H1 (cell line): ENCODE results near the gene ICA1. TPM values are rescaled to one million over a fixed set of nuclear protein-coding genes. Genes with fewer than 3 reads are reported as not detected.

Experiments used
- CTCF ChIA-PET: fragments of 300-600 bp; sonication (Branson Sonifier 250); formaldehyde crosslinking; loops from one replicate; lab custom pipeline; 2021; ENCODE audit not compliant: partially characterized antibody; lab: Charles Lee
- POLR2A ChIA-PET: fragments of 300-600 bp; sonication (Branson Sonifier 250); formaldehyde crosslinking; loops from one replicate; lab custom pipeline; 2021; ENCODE audit warnings: inconsistent platforms; ENCODE audit not compliant: partially characterized antibody; lab: Charles Lee
- DNase-seq, 2 experiments: peaks; one replicate each; pipeline versions ENCODE4 v3.0.0 to v3.0.0-alpha.2; 2010 to 2022; ENCODE audit warnings: low spot score in 2 of 2, low read depth in 1 of 2, mixed read lengths in 1 of 2
- FAIRE-seq: peaks from 2 replicates; lab custom pipeline; 2011; peaks lifted over from hg19 to GRCh38; lab: Jason Lieb, UNC
- H2AFZ ChIP-seq: 2 replicates; pipeline ENCODE4 v1.8.1; 2012; ENCODE audit warnings: low read length, inconsistent platforms
- H2AK5ac ChIP-seq: 2 replicates; pipeline ENCODE4 v1.6.1; 2013; ENCODE audit warnings: low read depth, low read length
- H2BK120ac ChIP-seq: replicated peaks from 2 replicates; pipeline ENCODE3; 2013; ENCODE audit warnings: low read depth, low read length, inconsistent platforms
- H2BK12ac ChIP-seq: 2 replicates; pipeline ENCODE4 v1.6.1; 2013; ENCODE audit warnings: low read depth, low read length
- H2BK15ac ChIP-seq: 2 replicates; pipeline ENCODE4 v1.6.1; 2013; ENCODE audit warnings: low read length
- H2BK20ac ChIP-seq: 2 replicates; pipeline ENCODE4 v1.6.1; 2013; ENCODE audit warnings: low read length
- H2BK5ac ChIP-seq: 2 replicates; pipeline ENCODE4 v1.6.1; 2013; ENCODE audit warnings: low read depth, low read length
- H3K14ac ChIP-seq: 2 replicates; pipeline ENCODE4 v1.6.1; 2013; ENCODE audit warnings: inconsistent platforms; ENCODE audit not compliant: insufficient read length
- H3K18ac ChIP-seq: 2 replicates; pipeline ENCODE4 v1.6.1; 2013; ENCODE audit warnings: low read length; ENCODE audit errors: extremely low read depth
- H3K23ac ChIP-seq: 2 replicates; pipeline ENCODE4 v1.6.1; 2013; ENCODE audit warnings: inconsistent platforms; ENCODE audit not compliant: insufficient read length
- H3K23me2 ChIP-seq: 2 replicates; pipeline ENCODE4 v1.6.1; 2013; ENCODE audit warnings: low read depth, low read length
- H3K27ac ChIP-seq: 2 replicates; pipeline ENCODE4 v1.6.1; 2011; ENCODE audit warnings: low read depth, low read length, inconsistent platforms
- H3K27me3 ChIP-seq, 4 experiments: replicated peaks in 1 of 4; 1 replicate in 1 of 4; 2 replicates in 3 of 4; pipeline versions ENCODE4 v1.6.1 to v1.8.1; 2011 to 2013; ENCODE audit warnings: low read length in 3 of 4, mild to moderate bottlenecking in 3 of 4, inconsistent platforms in 2 of 4, mixed read lengths in 2 of 4, moderate library complexity in 1 of 4; ENCODE audit not compliant: control insufficient read depth in 3 of 4, insufficient read depth in 3 of 4; ENCODE audit errors: extremely low read depth in 1 of 4
- H3K36me3 ChIP-seq, 4 experiments: 2 replicates each; pipeline versions ENCODE4 v1.6.1 to v1.8.1; 2011 to 2013; ENCODE audit warnings: mild to moderate bottlenecking in 4 of 4, low read length in 3 of 4, moderate library complexity in 2 of 4, control low read depth in 1 of 4, inconsistent platforms in 1 of 4; ENCODE audit not compliant: insufficient read depth in 4 of 4, control insufficient read depth in 2 of 4
- H3K4ac ChIP-seq: replicated peaks from 2 replicates; pipeline ENCODE3; 2013; ENCODE audit warnings: low read length, low read depth, mixed read lengths, inconsistent platforms; ENCODE audit not compliant: insufficient read length
- H3K4me1 ChIP-seq, 4 experiments: replicated peaks in 1 of 4; 1 replicate in 1 of 4; 2 replicates in 3 of 4; pipeline versions ENCODE4 v1.6.1 to v1.8.1; 2011 to 2013; ENCODE audit warnings: low read length in 3 of 4, inconsistent platforms in 2 of 4, mixed read lengths in 1 of 4; ENCODE audit not compliant: insufficient read depth in 4 of 4, control insufficient read depth in 3 of 4
- H3K4me2 ChIP-seq, 2 experiments: 2 replicates each; pipeline versions ENCODE4 v1.6.1 to v1.8.1; 2011 to 2013; ENCODE audit warnings: low read depth in 2 of 2, low read length in 2 of 2, control low read depth in 1 of 2, inconsistent platforms in 1 of 2, mild to moderate bottlenecking in 1 of 2; ENCODE audit not compliant: insufficient read depth in 1 of 2
- H3K4me3 ChIP-seq, 4 experiments: fragments of 200-600, 300-600 bp in 1 of 4; sonication (generic), shearing (Covaris generic), sonication (Bioruptor Twin) in 1 of 4; 2 replicates each; pipeline versions ENCODE4 v1.5.1 to v1.8.1; 2011 to 2016; ENCODE audit warnings: low read length in 4 of 4, low read depth in 3 of 4, control low read depth in 2 of 4, inconsistent platforms in 2 of 4, mild to moderate bottlenecking in 2 of 4, mixed read lengths in 1 of 4, moderate library complexity in 1 of 4; ENCODE audit not compliant: insufficient read depth in 2 of 4; ENCODE audit errors: extremely low read depth in 1 of 4
- H3K56ac ChIP-seq: replicated peaks from 2 replicates; pipeline ENCODE3; 2013; ENCODE audit warnings: low read depth, mild to moderate bottlenecking, mixed read lengths, low read length, inconsistent platforms; ENCODE audit not compliant: insufficient read length
- H3K79me1 ChIP-seq: 2 replicates; pipeline ENCODE4 v1.6.1; 2013; ENCODE audit warnings: low read depth, low read length, control low read depth
- H3K79me2 ChIP-seq, 2 experiments: 2 replicates each; pipeline versions ENCODE4 v1.6.1 to v1.8.1; 2012 to 2013; ENCODE audit warnings: low read length in 2 of 2, mild to moderate bottlenecking in 2 of 2, inconsistent platforms in 1 of 2; ENCODE audit not compliant: insufficient read depth in 2 of 2, control insufficient read depth in 1 of 2
- H3K9ac ChIP-seq, 4 experiments: replicated peaks in 1 of 4; 1 replicate in 1 of 4; 2 replicates in 3 of 4; pipeline versions ENCODE4 v1.6.1 to v1.8.1; 2011 to 2013; ENCODE audit warnings: low read depth in 3 of 4, low read length in 3 of 4, control low read depth in 2 of 4, mild to moderate bottlenecking in 2 of 4, moderate library complexity in 2 of 4, inconsistent platforms in 1 of 4; ENCODE audit errors: extremely low read depth in 1 of 4
- H3K9me3 ChIP-seq, 2 experiments: 2 replicates each; pipeline versions ENCODE4 v1.6.1 to v1.8.1; 2012 to 2013; ENCODE audit warnings: mild to moderate bottlenecking in 2 of 2, moderate library complexity in 2 of 2, control low read depth in 1 of 2, inconsistent platforms in 1 of 2, low read depth in 1 of 2, low read length in 1 of 2, mixed read lengths in 1 of 2; ENCODE audit not compliant: insufficient read depth in 2 of 2
- H4K20me1 ChIP-seq, 2 experiments: replicated peaks in 1 of 2; 2 replicates each; pipeline versions ENCODE3 to v1.8.1; 2011 to 2013; ENCODE audit warnings: inconsistent platforms in 2 of 2, low read length in 2 of 2, mild to moderate bottlenecking in 1 of 2; ENCODE audit not compliant: insufficient read depth in 2 of 2, control insufficient read depth in 1 of 2
- H4K5ac ChIP-seq: 2 replicates; pipeline ENCODE4 v1.6.1; 2013; ENCODE audit warnings: low read length, low read depth, mixed read lengths, inconsistent platforms; ENCODE audit not compliant: insufficient read length
- H4K8ac ChIP-seq: 2 replicates; pipeline ENCODE4 v1.8.0; 2013; ENCODE audit warnings: mild to moderate bottlenecking, moderate library complexity, low read length, inconsistent platforms; ENCODE audit not compliant: insufficient read depth; ENCODE audit errors: extremely low read depth
- H4K91ac ChIP-seq: replicated peaks from 2 replicates; pipeline ENCODE3; 2013; ENCODE audit warnings: low read length, mixed read lengths, inconsistent platforms; ENCODE audit not compliant: insufficient read length
- RXRA ChIP-seq: IDR thresholded peaks from 2 replicates; pipeline ENCODE4 v1.6.1; 2011; ENCODE audit warnings: low read depth, mild to moderate bottlenecking, low read length, moderate library complexity; ENCODE audit not compliant: insufficient read depth
- ZNF274 ChIP-seq: IDR thresholded peaks from 2 replicates; pipeline ENCODE4 v1.7.0; 2012; ENCODE audit warnings: low read length, borderline replicate concordance; ENCODE audit errors: extremely low read depth
- WGBS, 2 experiments: shearing (Covaris generic) in 1 of 2; methylation state at CpG; one replicate each; pipeline versions ENCODE4 v1.1.6 to v1.1.7; 2013 to 2015; ENCODE audit warnings: low lambda C conversion rate in 2 of 2, mixed read lengths in 2 of 2, inconsistent platforms in 1 of 2, low coverage in 1 of 2, missing lambda C conversion rate in 1 of 2; ENCODE audit not compliant: insufficient replicate concordance in 2 of 2, insufficient coverage in 1 of 2, insufficient read length in 1 of 2; ENCODE audit errors: extremely low coverage in 1 of 2, missing lambda C conversion rate in 1 of 2; 5-methylcytosine and 5-hydroxymethylcytosine counted together
- polyA plus RNA-seq, 7 experiments: library from polyadenylated mRNA; depleted of rRNA in 3 of 7; stranded (reverse) in 5 of 7; unstranded in 2 of 7; fragments of >200 nt in 5 of 7; fragments of 200-250 nt in 2 of 7; gene quantifications; 1 replicate in 5 of 7; 2 replicates in 1 of 7; 4 replicates in 1 of 7; pipeline versions ENCODE4 v1.2.1 to v1.2.3, GENCODE V29; 2011 to 2013; ENCODE audit warnings: missing spikeins in 2 of 7, mixed read lengths in 2 of 7
- total RNA-seq: library from RNA; stranded (reverse); fragmentation: NEBNext Ultra II Directional; extraction: Animal tissue kit (Norgen Biotek cat#: 25700); gene quantifications from 2 replicates; pipeline ENCODE4 v1.2.1, GENCODE V29; 2021

Gene ICA1
- total and polyA plus RNA-seq, 2 of the 8 experiments (the other 6 are each of a cell fraction or from before 2014, with no cell fraction given): 14.9 to 37.1 TPM

DNA sequence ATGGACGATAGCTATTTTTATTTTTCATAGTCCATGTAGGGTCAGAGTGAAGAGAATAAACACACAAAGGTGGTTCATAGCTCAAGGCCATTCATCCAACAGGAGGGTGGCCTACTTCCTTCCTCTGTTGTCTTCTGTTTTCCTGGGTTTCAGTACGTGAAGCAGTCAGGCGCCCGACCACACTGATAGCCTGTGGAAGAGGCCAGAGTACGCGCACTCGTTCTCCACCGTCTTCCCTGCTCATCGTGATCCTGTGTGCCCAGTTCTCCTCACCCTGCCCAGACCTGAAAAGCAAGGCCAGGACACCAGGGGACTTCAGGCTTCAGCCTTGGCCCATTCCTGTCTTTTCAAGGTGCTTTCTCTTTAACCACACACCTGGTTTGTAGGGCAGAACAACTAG lies 158.7 kb downstream of the ICA1 start:
- no peaks in the 10 kb centered on the region for H3K27me3 ChIP-seq
- no peak overlapping the region for H2BK5ac ChIP-seq
- no peak overlapping the region for H3K4me3 ChIP-seq
- H3K36me3 ChIP-seq: no peaks in the 10 kb centered on the region
- H3K9me3 ChIP-seq: no peaks in the 10 kb centered on the region
- no peaks in the 10 kb centered on the region for H3K79me2 ChIP-seq
- H2AFZ ChIP-seq: no peak overlapping the region
- H2BK12ac ChIP-seq: no peak overlapping the region
- POLR2A ChIA-PET: interaction anchor here (1.6 kb wide), 1 partner anchor 10 kb away, joined by 3 read pairs; no protein-coding TSS in a partner anchor
- no peak overlapping the region for H3K4ac ChIP-seq
- no peak for FAIRE-seq
- no peak for TF ChIP-seq RXRA
- no peak for TF ChIP-seq ZNF274
- TF ChIP-seq, all 59 proteins: peak for 0
- H3K23ac ChIP-seq: no peak overlapping the region
- WGBS, 2 experiments: 98% methylated on average over 7 of the region's 9 CpGs; no CpG with 5 or more reads in 1 of the 2 experiments
- no peak overlapping the region for H3K18ac ChIP-seq
- no peak overlapping the region for H2AK5ac ChIP-seq
- H3K56ac ChIP-seq: no peak overlapping the region
- no peaks in the 10 kb centered on the region for H3K79me1 ChIP-seq
- peaks cover 0 to 5% (median 0%) of the 10 kb centered on the region in 4 experiments; a peak in 2 of 7 replicates for H3K4me1 ChIP-seq
- CTCF ChIA-PET: interaction anchor here (1.0 kb wide), 1 partner anchor 87 kb away, joined by 5 read pairs; no protein-coding TSS in a partner anchor
- H3K14ac ChIP-seq: no peak overlapping the region
- H3K27ac ChIP-seq: no peak overlapping the region
- no peak overlapping the region for H3K4me2 ChIP-seq
- H4K8ac ChIP-seq: no peak overlapping the region
- no peak overlapping the region for H3K9ac ChIP-seq
- H2BK20ac ChIP-seq: no peak overlapping the region
- no peak overlapping the region for H4K5ac ChIP-seq
- no peak overlapping the region for H2BK120ac ChIP-seq
- H2BK15ac ChIP-seq: no peak overlapping the region
- H4K91ac ChIP-seq: no peak overlapping the region
- DNase-seq: no peak
- H4K20me1 ChIP-seq: no peaks in the 10 kb centered on the region
- H3K23me2 ChIP-seq: no peaks in the 10 kb centered on the region
